Panc1 (cell line): ENCODE measurements around the gene CDK11A. TPM values are rescaled to one million over a fixed set of nuclear protein-coding genes. Genes with fewer than 3 reads are reported as not detected.
"Not testable (repeated sequence)": the region's sequence is repeated elsewhere in the genome, so short reads cannot be mapped to it uniquely, and the experiment has no call there.

ENCODE experiments used
- ATAC-seq: fragments of 200-7000 bp; cut with Tn5 transposase; 2 replicates; pipeline ENCODE4 v1.9.1; 2020; ENCODE audit warnings: mild to moderate bottlenecking, moderate library complexity
- BruUV-seq: library from RNA; stranded (reverse); fragments of 400-500 nt; replicated peaks from 2 replicates; lab custom pipeline; 2021; lab: Mats Ljungman, UMichigan
- CTCF ChIA-PET: fragments of 300-600 bp; sonication (Branson Sonifier 250); formaldehyde crosslinking; loops from one replicate; lab custom pipeline; 2022; ENCODE audit warnings: antibody characterized with exemption; lab: Charles Lee
- POLR2A ChIA-PET: fragments of 300-600 bp; sonication (Branson Sonifier 250); formaldehyde crosslinking; loops from one replicate; lab custom pipeline; 2022; ENCODE audit warnings: antibody characterized with exemption; lab: Charles Lee
- DNase-seq: peaks from one replicate; pipeline ENCODE4 v3.0.0-alpha.2; 2010; ENCODE audit warnings: low read depth, low spot score
- H3K27ac ChIP-seq: 2 replicates; pipeline ENCODE4 v1.5.1; 2011; ENCODE audit warnings: mild to moderate bottlenecking, low read length, inconsistent platforms
- H3K27me3 ChIP-seq: fragments of 200-500 bp; sonication (Bioruptor generic); 2 replicates; pipeline ENCODE4 v1.6.0; 2014; ENCODE audit warnings: low read length, inconsistent platforms; ENCODE audit not compliant: control insufficient read depth, insufficient read depth
- H3K36me3 ChIP-seq: fragments of 200-500 bp; sonication (Bioruptor generic); 2 replicates; pipeline ENCODE4 v1.5.1; 2014; ENCODE audit warnings: inconsistent platforms, mild to moderate bottlenecking, low read length, moderate library complexity; ENCODE audit not compliant: control insufficient read depth, insufficient read depth
- H3K4me1 ChIP-seq: 2 replicates; pipeline ENCODE4 v1.5.1; 2011; ENCODE audit warnings: inconsistent platforms, mild to moderate bottlenecking, low read length, moderate library complexity; ENCODE audit not compliant: control insufficient read depth, insufficient read depth
- H3K4me3 ChIP-seq, 2 experiments: 2 replicates each; pipeline ENCODE4 v1.5.1; 2011 to 2012; ENCODE audit warnings: low read depth in 2 of 2, low read length in 2 of 2, mild to moderate bottlenecking in 2 of 2, inconsistent platforms in 1 of 2, moderate library complexity in 1 of 2
- H3K9me3 ChIP-seq: fragments of 200-500 bp; sonication (Bioruptor generic); 2 replicates; pipeline ENCODE4 v1.5.1; 2014; ENCODE audit warnings: low read depth, mild to moderate bottlenecking, inconsistent platforms, low read length, moderate library complexity; ENCODE audit not compliant: control insufficient read depth, insufficient read depth
- POLR2AphosphoS5 ChIP-seq: IDR thresholded peaks from 2 replicates; pipeline ENCODE4 v1.6.1; 2012; ENCODE audit warnings: mild to moderate bottlenecking, low read depth, low read length, moderate library complexity
- SIN3A ChIP-seq: IDR thresholded peaks from 2 replicates; pipeline ENCODE4 v1.6.1; 2012; ENCODE audit warnings: low read depth, mild to moderate bottlenecking, low read length, moderate library complexity, borderline replicate concordance; ENCODE audit not compliant: insufficient read depth
- TCF7L2 ChIP-seq: IDR thresholded peaks from 2 replicates; pipeline ENCODE4 v1.6.1; 2011; ENCODE audit warnings: mild to moderate bottlenecking, low read depth, low read length, inconsistent platforms
- in situ Hi-C: cut with HindIII; loops from 2 replicates; pipeline ENCODE4 v1.10.0; 2016; ENCODE audit warnings: low sequenced_read_pairs, low pct_unique_long_range_greater_than_20kb
- intact Hi-C: fragments of 100-400 bp; cut with micrococcal nuclease; formaldehyde crosslinking; loops from one replicate; pipeline ENCODE4 v1.10.0; 2022; ENCODE audit not compliant: unreplicated experiment
- total RNA-seq: library from RNA; stranded (reverse); gene quantifications from one replicate; pipeline ENCODE4 v1.2.1, GENCODE V29; 2021; ENCODE audit not compliant: unreplicated experiment
- TF ChIP-seq, protein P1 (sequence below): fragments of 450-650 bp; IDR thresholded peaks from 2 replicates; pipeline ENCODE4 v1.5.1; 2017; ENCODE audit warnings: mild to moderate bottlenecking
- TF ChIP-seq, protein P2 (sequence below), 2 experiments: IDR thresholded peaks; 2 replicates each; pipeline ENCODE4 v1.6.1; 2011 to 2012; ENCODE audit warnings: low read depth in 2 of 2, control low read depth in 1 of 2, low read length in 1 of 2, mild to moderate bottlenecking in 1 of 2, moderate library complexity in 1 of 2; ENCODE audit not compliant: insufficient read depth in 1 of 2

CDK11A gene
- total RNA-seq, 1 experiment from 2014 or later, result 83.6 TPM

GRCh38 chr1:1729116-1729816, 5.1 kb upstream of the CDK11A start:
- BruUV-seq, H3K27me3 ChIP-seq, H3K9me3 ChIP-seq, H3K4me1 ChIP-seq, H3K36me3 ChIP-seq, H3K27ac ChIP-seq, in situ Hi-C loops, intact Hi-C loops, CTCF ChIA-PET, ATAC-seq, POLR2A ChIA-PET, DNase-seq, H3K4me3 ChIP-seq: not testable (repeated sequence)

- H3K36me3 ChIP-seq, CTCF ChIA-PET, POLR2A ChIA-PET, intact Hi-C loops, H3K9me3 ChIP-seq, H3K27ac ChIP-seq, BruUV-seq, in situ Hi-C loops, ATAC-seq, DNase-seq, H3K4me3 ChIP-seq, H3K27me3 ChIP-seq, H3K4me1 ChIP-seq: not testable (repeated sequence)
These were observed 4.3 kb upstream of the CDK11A start for GRCh38 chr1:1728308-1729005.

DNA sequence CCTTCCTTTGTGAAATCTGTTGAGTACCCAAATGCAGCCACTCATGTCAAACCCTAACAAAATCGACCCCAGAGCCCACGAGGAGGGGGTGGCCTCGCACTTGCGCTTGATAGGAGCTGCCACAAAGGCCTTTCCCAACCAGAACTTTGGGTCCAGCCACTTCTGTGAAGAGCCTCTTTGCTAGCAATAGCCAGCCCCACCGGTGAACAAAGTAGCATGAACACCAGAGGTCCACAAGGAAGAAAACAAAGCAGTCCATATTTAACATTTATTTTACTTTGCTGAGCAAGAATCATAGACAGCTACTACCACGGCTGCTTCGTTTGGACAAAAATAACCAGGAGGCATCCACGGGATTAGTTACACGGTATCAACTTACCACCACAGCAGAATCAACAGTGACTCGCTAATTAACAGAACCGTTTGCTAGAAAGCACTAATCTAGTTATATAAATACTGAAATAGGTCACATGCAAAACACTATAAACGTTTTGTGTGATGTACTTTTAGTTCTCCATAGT, 3.0 kb upstream of the CDK11A start:
- BruUV-seq, POLR2A ChIA-PET, H3K36me3 ChIP-seq, H3K4me1 ChIP-seq, H3K27ac ChIP-seq, H3K4me3 ChIP-seq, CTCF ChIA-PET, intact Hi-C loops, in situ Hi-C loops, H3K9me3 ChIP-seq, H3K27me3 ChIP-seq, ATAC-seq, DNase-seq: not testable (repeated sequence)

- H3K27ac ChIP-seq, H3K36me3 ChIP-seq, H3K4me1 ChIP-seq, H3K27me3 ChIP-seq, BruUV-seq, POLR2A ChIA-PET, in situ Hi-C loops, H3K4me3 ChIP-seq, intact Hi-C loops, DNase-seq, H3K9me3 ChIP-seq, ATAC-seq, CTCF ChIA-PET: not testable (repeated sequence)
These were observed 1.9 kb upstream of the CDK11A start for GRCh38 chr1:1726088-1726487.

DNA sequence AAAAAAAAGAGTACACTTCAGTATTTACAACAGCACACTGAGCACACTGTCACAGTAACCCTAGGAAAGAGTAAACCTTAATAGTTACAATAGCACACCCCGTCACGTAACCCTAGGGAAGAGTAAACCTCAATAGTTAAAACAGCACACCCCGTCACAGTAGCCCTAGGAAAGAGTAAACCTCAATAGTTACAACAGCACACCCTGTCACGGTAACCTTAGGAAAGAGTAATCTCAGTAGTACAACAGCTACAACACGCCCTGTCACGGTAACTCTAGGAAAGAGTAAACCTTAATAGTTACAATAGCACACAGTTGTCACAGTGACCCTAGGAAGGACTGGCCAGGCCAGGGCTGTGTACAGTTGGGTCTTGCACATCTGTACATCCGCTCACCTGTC, 3.0 kb downstream of the CDK11A start:
- no peaks in the 10 kb centered on the region for H3K27me3 ChIP-seq
- DNase-seq, result no peak
- no TSS peak for BruUV-seq
- intact Hi-C loops (no loop called here), in situ Hi-C loops (no loop called here)
- no peaks in the 10 kb centered on the region for H3K9me3 ChIP-seq
- CTCF ChIA-PET, result no interaction called here
- peaks cover 11% of the 10 kb centered on the region for H3K36me3 ChIP-seq
- no peaks in the 10 kb centered on the region for H3K4me1 ChIP-seq
- POLR2A ChIA-PET, result no interaction called here
- no peak overlapping the region for H3K4me3 ChIP-seq
- no peak for ATAC-seq
- H3K27ac ChIP-seq, result no peak overlapping the region
- TF ChIP-seq, protein P1, sequence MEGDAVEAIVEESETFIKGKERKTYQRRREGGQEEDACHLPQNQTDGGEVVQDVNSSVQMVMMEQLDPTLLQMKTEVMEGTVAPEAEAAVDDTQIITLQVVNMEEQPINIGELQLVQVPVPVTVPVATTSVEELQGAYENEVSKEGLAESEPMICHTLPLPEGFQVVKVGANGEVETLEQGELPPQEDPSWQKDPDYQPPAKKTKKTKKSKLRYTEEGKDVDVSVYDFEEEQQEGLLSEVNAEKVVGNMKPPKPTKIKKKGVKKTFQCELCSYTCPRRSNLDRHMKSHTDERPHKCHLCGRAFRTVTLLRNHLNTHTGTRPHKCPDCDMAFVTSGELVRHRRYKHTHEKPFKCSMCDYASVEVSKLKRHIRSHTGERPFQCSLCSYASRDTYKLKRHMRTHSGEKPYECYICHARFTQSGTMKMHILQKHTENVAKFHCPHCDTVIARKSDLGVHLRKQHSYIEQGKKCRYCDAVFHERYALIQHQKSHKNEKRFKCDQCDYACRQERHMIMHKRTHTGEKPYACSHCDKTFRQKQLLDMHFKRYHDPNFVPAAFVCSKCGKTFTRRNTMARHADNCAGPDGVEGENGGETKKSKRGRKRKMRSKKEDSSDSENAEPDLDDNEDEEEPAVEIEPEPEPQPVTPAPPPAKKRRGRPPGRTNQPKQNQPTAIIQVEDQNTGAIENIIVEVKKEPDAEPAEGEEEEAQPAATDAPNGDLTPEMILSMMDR, result no peak
- TF ChIP-seq POLR2AphosphoS5, result no peak
- no peak for TF ChIP-seq TCF7L2
- TF ChIP-seq, protein P2, sequence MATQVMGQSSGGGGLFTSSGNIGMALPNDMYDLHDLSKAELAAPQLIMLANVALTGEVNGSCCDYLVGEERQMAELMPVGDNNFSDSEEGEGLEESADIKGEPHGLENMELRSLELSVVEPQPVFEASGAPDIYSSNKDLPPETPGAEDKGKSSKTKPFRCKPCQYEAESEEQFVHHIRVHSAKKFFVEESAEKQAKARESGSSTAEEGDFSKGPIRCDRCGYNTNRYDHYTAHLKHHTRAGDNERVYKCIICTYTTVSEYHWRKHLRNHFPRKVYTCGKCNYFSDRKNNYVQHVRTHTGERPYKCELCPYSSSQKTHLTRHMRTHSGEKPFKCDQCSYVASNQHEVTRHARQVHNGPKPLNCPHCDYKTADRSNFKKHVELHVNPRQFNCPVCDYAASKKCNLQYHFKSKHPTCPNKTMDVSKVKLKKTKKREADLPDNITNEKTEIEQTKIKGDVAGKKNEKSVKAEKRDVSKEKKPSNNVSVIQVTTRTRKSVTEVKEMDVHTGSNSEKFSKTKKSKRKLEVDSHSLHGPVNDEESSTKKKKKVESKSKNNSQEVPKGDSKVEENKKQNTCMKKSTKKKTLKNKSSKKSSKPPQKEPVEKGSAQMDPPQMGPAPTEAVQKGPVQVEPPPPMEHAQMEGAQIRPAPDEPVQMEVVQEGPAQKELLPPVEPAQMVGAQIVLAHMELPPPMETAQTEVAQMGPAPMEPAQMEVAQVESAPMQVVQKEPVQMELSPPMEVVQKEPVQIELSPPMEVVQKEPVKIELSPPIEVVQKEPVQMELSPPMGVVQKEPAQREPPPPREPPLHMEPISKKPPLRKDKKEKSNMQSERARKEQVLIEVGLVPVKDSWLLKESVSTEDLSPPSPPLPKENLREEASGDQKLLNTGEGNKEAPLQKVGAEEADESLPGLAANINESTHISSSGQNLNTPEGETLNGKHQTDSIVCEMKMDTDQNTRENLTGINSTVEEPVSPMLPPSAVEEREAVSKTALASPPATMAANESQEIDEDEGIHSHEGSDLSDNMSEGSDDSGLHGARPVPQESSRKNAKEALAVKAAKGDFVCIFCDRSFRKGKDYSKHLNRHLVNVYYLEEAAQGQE (IDR thresholded peaks at IDR 0.05; ENCODE audit: insufficient read depth in 1 of 2, low read depth in 2 of 2, low read length in 1 of 2), result no peak
- TF ChIP-seq SIN3A, result no peak
